UCSD-AML1 (cell line): ENCODE data around the gene TLR10.
"Not testable (repeated sequence)": the region's sequence is repeated elsewhere in the genome, so short reads cannot be mapped to it uniquely, and the experiment has no call there.

Experiments used
- DNase-seq: peaks from one replicate; lab custom pipeline; 2025; ENCODE audit not compliant: unreplicated experiment; lab: John Stamatoyannopoulos, UW

The TLR10 gene, protein sequence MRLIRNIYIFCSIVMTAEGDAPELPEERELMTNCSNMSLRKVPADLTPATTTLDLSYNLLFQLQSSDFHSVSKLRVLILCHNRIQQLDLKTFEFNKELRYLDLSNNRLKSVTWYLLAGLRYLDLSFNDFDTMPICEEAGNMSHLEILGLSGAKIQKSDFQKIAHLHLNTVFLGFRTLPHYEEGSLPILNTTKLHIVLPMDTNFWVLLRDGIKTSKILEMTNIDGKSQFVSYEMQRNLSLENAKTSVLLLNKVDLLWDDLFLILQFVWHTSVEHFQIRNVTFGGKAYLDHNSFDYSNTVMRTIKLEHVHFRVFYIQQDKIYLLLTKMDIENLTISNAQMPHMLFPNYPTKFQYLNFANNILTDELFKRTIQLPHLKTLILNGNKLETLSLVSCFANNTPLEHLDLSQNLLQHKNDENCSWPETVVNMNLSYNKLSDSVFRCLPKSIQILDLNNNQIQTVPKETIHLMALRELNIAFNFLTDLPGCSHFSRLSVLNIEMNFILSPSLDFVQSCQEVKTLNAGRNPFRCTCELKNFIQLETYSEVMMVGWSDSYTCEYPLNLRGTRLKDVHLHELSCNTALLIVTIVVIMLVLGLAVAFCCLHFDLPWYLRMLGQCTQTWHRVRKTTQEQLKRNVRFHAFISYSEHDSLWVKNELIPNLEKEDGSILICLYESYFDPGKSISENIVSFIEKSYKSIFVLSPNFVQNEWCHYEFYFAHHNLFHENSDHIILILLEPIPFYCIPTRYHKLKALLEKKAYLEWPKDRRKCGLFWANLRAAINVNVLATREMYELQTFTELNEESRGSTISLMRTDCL

DNA sequence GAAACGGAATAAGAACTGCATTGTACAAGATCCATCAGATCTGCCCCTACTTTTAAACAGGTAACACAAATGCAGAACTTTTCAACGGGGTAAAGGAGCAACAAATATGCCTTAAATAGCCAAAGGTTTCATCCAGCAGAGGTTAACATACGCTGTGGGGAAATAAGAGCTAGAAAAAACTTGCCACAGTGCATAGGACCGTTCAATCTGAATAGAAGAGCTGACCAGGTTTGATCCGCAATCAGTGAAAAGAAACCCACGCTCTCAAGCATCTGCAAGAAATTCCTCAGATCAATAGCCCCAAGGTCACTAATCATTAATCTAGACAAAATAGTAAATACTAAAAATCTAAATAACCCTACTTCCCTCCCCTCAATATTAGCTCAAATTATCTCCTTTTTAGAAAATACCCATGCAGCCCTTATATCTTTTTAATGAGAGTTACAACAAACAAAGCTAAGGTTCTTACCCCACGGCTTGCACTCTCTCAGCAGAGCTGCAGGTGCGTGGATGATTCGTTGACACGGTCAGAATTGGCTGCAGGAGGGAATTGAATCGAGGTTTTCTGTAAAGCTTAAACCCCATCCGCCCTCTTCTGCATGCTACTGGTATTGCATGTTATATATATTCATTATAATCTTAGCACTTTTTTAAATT is at the start of gene TLR10:
TLR10 (minus strand) TSS at position 539 of the 657 bp plus-strand sequence. CDS start 7,400 bp downstream, outside the sequence.
- no peak for DNase-seq

DNA sequence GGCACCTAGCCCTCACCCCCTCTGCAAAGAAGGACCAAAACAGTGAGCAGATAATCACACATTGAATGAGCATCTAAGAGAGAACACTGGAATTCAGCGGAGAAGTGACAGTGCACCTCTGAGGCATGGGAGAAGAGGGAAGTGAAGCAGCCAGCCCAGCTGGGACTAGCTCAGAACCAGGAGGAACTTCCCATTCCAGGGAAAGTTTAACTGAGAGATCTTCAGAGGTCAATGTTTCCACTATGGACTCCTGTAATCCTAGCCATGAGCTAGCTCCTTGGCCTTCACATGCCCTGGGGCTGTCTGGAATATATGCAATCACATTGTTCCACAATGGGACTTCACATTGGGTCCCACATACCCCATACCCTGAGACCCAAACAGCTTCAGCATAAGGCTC is 49.4 kb upstream of the TLR10 start:
- no peak for DNase-seq

DNA sequence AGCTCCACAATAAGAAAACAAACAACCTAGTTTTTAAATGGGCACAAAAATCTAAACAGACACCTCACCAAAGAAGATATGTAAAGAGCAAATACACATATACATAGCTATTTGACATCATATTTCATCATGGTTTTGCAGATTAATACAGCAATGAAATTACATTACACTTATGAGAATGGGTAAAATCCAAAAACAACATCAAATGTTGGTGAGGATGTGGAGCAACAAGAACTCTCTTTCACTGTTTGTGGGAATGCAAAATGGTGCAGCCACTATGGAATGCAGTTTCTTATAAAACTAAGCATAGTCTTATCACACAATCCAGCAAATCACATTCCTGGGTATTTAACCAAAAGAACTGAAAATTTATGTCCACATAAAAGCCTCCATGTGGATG is 48.9 kb upstream of the TLR10 start:
- no peak for DNase-seq

DNA sequence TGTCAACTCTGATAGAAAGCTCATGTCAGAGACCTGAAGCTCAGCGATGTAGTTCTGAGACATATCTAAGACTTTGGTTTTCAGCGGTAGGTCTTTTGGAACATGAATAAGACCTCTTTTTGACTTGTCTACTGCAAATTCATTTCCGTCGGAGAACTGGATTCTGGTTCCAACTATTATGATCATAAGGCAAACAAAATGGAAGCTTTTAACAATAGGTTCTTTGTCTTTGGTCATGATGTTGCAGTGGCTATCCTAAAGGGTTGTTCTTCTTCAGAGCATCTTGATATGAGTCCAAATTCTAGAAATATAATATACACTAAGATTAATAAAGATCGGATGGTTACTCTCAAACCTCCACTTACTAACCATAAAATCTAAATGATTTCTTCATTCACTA is 46.4 kb upstream of the TLR10 start:
- no peak for DNase-seq

DNA sequence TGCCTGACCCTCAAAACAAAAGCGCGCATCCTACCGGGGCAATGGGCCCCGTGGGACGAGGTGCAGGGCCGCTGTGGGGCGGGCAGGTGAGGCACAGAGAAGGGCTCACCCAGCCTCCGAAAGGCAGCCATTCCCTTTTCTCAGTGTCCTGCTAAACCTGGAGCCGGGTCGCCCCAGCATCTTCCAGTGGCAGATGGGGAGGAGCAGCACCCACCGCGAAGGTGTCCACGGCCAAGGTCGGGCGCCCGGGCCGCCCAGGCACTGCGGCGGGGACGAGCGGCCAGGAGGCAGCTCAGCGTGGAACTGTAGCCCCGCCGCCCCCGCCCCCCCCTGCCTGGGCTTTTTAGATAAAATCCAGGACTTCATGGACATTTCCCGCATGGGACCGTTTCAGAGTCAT is 41.0 kb upstream of the TLR10 start:
- DNase-seq: no peak

DNA sequence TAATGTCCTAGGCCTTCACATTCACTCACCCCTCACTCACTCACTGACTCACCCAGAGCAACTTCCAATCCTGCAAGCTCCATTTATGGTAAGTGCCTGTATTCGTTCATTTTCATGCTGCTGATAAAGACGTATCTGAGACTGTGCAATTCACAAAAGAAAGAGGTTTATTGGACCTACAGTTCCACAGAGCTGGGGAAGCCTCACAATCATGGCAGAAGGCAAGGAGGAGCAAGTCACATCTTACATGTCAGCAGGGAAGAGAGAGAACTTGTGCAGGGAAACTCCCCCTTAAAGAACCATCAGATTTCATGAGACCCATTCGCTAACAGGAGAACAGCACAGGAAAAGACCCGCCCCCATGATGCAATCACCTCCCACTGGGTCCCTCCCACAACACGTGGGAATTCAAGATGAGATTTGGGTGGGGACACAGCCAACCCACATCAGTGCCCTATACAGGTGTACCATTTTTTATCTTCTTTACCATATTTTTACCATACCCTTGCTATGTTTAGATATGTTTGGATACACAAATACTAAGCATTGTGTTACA is 40.0 kb upstream of the TLR10 start:
- DNase-seq: no peak

DNA sequence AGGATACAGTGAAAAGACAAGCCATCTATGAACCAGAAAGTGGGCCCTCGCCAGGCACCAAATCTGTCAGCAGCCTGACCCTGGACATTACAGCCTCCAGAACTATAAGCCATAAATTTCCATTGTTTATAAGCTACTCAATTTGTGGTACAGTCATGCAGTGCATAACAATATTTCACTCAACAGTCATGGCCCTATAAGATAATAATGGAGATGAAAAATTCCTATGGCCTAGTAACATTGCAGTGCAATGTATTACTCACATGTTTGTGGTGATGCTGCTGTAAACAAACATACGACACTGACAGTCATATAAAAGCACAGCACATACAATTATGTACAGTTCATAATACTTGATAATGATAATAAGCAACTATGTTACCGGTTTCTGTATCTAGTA is 38.9 kb upstream of the TLR10 start:
- no peak for DNase-seq

DNA sequence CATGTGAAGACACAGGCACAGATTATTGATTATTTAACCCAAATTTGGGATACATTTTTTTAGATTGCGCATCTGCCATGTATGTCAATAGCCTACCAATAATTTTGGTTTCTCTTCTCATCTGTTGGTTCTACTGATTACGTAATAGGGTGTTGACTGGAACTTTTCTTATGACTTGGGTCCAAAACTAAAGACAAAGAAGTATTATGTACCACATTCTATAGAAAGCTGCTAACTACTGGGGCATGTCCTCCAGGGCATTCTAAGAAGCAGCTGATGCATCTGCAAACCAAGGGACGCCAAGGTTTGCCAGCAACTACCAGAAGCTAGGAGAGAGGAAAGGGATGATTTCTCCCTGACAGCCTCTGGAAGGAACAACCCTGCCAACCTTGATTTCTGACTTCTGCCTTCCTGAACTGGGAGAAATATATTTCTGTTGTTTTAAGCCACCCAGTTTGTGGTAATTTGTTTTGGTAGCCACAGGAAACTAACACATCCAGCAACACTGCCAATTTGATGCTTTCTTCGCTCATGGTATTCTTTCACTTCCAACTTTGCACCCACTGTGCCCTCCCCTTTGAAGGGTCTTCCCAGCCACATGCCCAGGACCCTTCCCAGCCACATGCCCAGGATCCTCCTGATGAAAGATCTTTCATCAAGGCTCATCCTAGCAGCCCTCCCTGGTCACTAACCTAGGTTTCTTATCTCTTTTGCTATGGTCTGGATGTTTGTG is 37.7 kb upstream of the TLR10 start:
- DNase-seq: no peak

DNA sequence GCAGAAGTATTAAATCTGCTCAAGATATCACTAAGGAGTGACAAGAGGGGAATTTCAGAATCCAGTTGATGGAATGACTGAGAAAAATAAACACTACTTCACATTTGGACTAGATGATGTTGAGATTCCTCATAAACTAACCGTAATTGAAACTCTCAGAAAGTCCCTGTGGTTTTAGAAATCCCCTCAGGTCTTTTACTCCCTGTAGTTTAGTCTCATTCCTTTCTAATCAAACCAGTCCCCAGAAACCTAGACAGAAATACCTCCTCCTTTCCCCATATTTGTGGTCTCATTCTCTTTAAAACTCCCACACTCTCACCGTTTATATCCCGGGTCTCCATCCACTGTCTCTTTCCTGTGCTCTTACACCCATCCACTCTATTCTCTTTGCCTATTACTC is 36.8 kb upstream of the TLR10 start:
- no peak for DNase-seq

DNA sequence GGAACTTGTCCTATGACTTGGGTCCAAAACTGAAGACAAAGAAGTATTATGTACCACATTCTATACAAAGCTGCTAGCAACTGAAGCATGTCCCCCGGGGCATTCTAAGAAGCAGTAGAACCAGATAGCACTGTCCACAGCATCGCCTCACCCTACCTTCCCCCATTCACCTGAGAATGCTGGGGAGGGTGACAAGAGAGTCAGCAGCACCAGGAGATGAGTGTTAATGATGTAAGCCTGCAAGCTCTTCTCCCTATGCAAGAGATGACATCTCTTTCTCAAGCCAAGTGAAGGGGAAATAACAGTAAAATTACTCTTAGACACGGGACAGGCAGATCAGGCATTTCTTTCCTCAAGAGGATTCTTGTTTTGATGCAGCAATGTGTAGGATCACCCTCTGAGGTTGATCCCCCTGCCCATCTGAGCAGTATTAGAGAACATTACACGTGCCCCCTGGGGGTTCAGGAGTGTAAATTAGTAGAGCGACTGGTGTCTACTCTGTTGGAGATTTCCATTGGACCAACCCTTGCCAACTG is 35.7 kb upstream of the TLR10 start:
- DNase-seq: no peak

DNA sequence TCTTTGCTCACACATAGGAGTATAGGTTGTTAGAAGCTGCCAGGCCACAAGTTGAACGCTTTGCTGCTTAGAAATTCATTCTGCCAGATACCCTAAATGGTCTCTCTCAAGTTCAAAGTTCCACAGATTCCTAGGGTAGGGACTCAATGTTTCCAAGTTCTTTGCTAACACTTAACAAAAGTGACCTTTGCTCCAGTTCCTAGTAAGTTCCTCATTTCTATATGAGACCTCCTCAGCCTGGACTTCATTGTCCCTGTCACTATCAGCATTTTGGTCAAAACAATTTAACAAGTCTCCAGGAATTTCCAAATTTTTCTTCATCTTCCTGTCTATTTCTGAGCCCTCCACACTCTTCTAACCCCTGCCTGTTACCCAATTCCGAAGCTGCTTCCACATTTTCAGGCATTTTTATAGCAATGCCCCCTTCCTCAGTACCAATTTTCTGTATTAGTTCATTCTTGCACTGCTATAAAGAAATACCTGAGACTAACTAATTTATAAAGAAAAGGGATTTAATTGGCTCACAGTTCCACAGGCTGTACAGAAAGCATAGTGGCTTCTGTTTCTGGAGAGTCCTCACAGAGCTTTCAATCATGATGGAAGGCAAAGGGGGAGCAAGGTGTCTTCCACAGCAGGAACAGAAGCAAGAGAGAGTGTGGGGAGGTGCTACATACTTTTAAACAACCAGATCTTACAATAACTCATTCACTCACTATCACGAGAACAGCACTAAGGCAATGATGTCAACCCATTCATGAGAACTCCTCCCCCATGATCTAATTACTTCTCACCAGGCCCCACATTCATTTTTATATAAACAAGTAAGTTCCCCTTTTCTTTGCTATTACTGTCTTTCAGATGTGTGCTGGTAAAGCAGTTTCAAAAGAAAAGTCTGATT is 33.3 kb upstream of the TLR10 start:
- no peak for DNase-seq

DNA sequence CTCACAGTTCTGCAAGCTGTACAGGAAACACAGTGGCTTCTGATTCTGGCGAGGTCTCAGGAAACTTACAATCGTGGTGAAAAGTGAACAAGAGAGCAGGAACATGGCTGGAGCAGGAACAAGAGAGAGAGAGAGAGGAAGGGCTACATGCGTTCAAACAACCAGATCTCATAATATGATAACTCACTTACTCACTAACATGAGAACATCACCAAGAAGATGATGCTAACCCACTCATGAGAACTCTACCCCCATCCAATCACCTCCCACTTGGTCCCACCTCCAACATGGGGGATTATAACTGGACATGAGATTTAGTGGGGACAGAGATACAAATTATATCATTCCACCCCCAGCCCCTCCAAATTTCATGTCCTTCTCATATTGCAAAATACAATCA is 31.6 kb upstream of the TLR10 start:
- no peak for DNase-seq

DNA sequence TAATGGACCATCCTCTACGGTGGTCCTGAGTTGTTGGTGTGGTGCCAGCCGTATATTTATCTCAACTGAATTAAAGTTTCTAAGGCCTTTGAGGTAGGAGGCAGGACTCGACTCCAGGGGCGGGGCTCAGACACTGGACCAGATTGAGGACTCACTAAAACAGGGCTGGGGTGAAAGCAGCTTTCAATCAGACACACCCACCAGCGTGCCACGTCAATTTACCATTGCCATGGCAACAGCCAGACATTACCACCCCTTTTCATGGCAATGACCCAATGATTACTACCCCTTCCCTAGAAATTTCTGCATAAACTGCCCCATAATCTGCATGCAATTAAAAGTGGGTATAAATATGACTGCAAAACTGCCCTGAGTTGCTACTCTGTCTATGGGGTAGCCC is 28.5 kb upstream of the TLR10 start:
- no peak for DNase-seq

DNA sequence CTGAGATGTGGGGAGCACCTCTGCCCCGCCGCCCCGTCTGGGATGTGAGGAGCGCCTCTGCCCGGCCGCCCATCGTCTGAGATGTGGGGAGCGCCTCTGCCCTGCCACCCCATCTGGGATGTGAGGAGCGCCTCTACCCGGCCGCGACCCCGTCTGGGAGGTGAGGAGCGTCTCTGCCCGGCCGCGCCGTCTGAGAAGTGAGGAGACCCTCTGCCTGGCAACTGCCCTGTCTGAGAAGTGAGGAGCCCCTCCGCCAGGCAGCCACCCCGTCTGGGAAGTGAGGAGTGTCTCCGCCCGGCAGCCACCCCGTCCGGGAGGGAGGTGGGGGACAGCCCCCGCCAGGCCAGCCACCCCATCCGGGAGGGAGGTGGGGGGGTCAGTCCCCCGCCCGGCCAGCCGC is 24.7 kb upstream of the TLR10 start:
- not testable (repeated sequence) for DNase-seq

DNA sequence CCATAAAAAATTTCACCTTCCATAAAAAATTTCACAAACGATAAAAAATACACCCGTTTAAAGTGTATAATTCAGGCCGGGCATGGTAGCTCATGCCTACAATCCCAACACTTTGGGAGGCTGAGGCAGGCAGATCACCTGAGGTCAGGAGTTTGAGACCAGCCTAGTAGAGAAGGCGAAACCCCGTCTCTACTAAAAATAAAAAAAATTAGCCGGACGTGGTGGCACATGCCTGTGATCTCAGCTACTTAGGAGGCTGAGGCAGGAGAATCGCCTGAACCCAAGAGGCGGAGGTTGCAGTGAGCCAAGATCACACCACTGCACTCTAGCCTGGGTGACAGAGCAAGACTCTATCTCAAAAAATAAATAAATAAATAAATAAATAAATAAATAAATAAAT is 23.5 kb upstream of the TLR10 start:
- not testable (repeated sequence) for DNase-seq

DNA sequence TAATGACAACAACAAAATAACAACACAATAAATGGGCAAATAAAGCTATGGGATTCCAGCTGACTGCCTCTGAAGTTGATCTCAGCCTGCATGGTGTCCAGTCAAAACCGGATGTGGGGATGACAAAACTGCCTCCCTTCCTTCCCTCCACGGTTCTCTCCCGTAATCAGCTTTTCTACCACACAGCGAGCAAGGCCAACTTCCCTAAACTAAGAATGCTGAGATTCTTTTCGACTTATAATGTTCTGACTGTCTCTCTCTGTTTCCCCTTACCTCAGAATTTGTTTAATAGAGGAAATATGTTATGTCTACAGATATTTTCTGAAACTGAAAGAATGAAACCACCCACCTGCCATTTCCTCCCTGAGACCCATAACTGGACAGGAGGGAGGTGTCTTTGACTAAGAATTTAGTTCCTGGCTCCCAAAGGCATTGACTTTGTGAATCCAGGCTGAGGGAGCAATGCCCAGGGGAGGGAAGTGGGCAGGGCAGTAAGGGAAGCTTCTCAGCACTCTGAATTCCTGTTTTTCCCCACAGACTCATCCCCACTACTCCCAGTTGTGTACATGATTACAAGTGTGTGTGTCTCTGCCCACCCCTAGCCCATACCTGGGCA is 22.8 kb upstream of the TLR10 start:
- DNase-seq: peak; percentile 51

DNA sequence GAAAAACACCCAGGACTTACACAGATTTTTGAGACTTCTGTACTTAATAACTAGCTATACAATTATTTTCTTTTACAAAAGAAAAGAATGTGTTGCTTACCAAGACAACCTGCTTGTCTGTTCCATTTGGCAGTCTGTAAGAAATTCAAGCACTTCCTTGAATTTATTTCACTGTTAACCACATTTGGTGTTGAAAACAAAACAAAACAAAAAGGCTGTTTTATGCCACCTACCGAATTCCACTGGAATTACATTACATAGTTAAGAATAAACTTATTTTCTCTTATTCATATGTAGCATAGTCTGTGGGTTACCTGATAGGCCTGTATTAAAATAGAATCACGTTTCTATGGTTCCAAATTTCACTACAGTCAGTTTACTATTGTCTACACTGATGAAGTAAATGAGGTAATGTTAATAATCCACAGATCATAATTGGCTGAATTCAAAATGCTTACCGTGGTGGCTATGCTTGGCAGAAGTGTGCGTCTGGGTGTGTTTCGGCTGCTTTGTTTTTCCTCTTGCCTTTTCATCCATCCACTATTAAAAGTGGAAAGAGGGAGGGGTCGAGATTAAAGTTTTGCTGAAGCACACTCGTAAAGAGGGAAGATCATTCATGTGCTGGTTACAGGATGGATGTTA is 22.0 kb upstream of the TLR10 start, which contains the start of gene TLR1:
TLR1 (minus strand) TSS at position 138 of the 642 bp plus-strand sequence. CDS start 5,960 bp downstream, outside the sequence.
- no peak for DNase-seq

DNA sequence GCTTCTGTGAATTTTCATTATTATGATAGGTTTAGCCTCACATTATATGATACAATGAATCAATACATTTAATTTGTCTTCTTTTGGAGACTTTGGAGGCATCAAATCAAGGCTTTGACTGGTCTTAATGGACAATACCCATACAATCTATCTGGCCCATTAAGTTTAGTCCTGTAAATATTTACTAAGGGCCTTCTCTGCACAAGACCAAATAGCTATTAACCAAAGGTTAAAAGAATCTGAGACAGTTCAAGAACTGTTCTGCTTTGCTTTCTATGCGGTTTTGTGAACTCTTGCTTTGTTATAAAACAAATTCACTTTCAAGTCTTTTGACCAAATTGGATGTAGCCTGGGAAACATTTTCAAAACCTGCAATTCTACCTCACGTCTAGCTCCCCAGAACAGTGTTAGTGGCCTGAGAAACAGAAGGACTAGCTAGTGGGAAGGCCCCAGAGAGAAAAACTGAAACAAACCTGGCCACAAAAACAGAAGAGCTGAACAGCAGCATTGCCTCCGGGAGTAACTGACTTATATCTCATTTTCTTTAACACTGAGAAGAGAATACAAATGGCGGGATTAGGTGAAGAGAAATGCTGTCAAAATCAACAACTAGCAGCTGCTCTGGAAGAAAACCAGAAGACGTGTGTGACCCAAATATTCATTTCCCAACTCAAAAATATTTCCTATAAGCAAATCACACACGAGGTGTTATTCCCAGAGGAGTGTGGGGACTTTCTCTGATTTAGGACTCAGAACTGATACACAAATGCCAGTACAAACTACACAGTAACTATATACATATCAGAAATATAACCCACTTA is 21.3 kb upstream of the TLR10 start:
- no peak for DNase-seq
